Fibroblast of the conjunctiva (primary cell): ENCODE data around the gene CHFR.
"Not testable (repeated sequence)": the region's sequence is repeated elsewhere in the genome, so short reads cannot be mapped to it uniquely, and the experiment has no call there.

Experiments
- DNase-seq: peaks from one replicate; pipeline ENCODE4 v3.0.0-alpha.2; 2010; ENCODE audit warnings: low read depth

Gene CHFR

GRCh38 chr12:132874620-132875019, 12.8 kb downstream of the CHFR start:
- not testable (repeated sequence) for DNase-seq

GRCh38 chr12:132874175-132874574, 13.2 kb downstream of the CHFR start:
- no peak for DNase-seq

DNA sequence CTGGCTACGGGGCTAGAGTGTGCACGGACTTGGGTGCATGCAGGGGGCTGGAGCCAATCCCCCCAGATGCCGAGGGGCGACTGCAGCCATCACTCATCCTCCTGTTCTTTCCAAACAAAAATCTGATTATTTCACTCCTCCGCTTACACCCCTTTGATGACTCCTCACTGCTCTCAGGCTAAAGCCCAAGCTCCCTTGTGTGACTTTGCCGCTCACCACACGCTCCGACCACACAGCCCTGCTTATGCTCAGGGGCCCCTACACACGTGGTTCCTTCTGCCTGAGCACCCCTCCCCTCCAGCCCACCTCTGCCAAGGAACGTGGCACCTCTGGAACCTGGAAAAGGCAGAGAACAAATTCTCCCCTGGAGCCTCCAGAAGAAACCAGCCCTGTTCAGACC, 13.7 kb downstream of the CHFR start:
- DNase-seq, result no peak

DNA sequence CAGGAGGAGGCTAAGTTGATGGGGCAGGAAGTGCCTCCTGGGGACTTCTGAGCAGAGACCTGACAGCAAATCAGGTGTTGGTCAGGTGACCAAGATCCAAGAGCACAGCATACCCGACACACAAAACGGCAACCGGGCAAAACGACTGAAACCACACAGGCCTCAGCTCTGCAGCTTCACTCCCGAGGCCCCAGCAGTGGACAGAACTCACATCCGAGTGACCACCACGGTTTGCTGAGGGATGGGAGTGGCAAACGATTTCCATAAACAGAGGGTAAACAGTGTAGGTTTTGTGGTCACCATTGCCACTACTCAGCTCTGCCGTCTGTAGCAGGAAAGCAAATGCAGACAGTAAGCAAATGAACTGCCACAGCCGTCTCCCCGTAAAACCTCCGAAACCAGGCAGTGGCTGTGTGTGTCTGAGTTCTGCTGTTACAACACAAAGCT, 14.4 kb downstream of the CHFR start:
- DNase-seq, result no peak

GRCh38 chr12:132872073-132872855, 15.1 kb downstream of the CHFR start:
- no peak for DNase-seq

- no peak for DNase-seq
Measured at GRCh38 chr12:132869551-132869950, 17.9 kb downstream of the CHFR start.

DNA sequence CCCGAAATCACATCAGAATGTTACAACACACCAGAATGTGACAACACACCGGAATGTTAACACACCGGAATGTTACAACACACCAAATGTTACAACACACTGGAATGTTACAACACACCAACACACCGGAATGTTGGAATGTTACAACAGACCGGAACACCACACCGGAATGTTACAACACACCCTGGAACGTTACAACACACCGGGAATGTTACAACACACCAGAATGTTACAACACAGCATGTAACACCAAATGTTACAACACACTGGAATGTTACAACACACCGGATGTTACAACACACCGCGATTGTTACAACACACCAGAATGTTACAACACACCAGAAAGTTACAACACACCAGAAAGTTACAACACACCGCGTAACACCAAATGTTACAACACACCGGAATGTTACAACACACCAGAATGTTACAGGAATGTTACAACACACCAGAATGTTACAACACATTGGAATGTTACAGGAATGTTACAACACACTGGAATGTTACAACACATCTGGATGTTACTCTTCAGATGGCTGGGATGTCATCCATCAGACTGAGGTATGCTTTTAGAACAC, 21.1 kb downstream of the CHFR start:
- peak; percentile 23 for DNase-seq

- no peak for DNase-seq
Measured at GRCh38 chr12:132861558-132861957, 25.8 kb downstream of the CHFR start.

GRCh38 chr12:132858718-132859266, 28.6 kb downstream of the CHFR start:
- no peak for DNase-seq

- DNase-seq, result not testable (repeated sequence)
Measured at GRCh38 chr12:132857019-132857418, 30.4 kb downstream of the CHFR start.

DNA sequence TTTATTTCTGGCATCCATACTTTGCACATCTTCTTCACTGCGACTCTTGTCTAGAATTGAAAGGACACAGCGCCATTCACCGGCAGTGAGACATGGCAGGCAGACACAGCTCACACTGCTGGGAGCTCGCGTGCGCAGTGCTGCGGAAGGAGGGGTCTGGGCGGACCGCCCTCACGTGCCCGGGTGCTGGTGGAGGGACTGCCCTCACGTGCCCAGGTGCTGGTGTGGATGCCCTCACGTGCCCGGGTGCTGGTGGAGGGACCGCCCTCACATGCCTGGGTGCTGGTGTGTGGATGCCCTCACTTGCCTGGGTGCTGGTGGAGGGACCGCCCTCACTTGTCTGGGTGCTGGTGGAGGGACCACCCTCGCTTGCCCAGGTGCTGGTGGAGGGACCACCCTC, 30.8 kb downstream of the CHFR start:
- DNase-seq, result no peak

- not testable (repeated sequence) for DNase-seq
Measured at GRCh38 chr12:132855211-132855610, 32.2 kb downstream of the CHFR start.

- DNase-seq, result no peak
Measured at GRCh38 chr12:132853285-132854092, 33.9 kb downstream of the CHFR start.

GRCh38 chr12:132852496-132852895, 34.9 kb downstream of the CHFR start:
- no peak for DNase-seq

GRCh38 chr12:132851465-132851864, 35.9 kb downstream of the CHFR start:
- DNase-seq, result no peak

DNA sequence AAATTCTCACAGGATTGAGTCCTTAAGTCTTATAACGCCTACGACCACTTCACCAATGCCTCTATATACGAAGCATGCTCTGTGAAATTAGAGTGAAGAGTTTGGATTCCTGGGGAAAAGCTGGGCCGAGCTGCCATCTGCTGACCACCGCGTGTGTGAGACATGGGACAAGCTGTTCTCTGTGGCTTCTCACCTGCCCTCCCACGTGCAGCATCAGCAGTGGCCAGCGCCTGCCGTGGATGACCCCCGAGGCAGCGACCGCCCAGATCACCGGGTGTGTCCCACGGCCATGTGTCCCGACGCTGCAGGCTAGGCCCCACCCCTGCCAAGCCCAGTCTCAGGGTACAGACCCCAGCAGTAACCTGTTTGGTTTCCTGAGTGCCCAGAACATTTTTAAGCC, 37.1 kb downstream of the CHFR start:
- DNase-seq, result no peak

DNA sequence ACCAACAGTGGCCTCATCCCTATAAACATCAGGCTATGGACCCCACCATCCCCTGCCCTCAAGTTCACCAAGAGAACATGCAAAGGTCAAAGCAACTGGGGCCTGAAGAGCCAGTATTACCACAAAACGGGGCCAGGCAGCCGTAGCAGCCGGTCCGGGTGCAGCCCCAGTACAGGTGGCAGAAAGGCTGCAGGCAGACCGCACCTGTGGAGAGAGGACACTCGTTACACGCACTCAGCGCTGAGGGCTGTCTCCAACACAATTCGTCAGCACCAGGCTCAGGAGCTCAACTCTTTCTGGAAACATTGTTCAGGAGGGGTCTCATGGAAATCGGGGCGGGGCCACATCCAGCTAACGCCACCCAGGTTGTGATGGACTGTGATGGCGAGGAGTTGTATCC, 38.9 kb downstream of the CHFR start:
- DNase-seq, result no peak

DNA sequence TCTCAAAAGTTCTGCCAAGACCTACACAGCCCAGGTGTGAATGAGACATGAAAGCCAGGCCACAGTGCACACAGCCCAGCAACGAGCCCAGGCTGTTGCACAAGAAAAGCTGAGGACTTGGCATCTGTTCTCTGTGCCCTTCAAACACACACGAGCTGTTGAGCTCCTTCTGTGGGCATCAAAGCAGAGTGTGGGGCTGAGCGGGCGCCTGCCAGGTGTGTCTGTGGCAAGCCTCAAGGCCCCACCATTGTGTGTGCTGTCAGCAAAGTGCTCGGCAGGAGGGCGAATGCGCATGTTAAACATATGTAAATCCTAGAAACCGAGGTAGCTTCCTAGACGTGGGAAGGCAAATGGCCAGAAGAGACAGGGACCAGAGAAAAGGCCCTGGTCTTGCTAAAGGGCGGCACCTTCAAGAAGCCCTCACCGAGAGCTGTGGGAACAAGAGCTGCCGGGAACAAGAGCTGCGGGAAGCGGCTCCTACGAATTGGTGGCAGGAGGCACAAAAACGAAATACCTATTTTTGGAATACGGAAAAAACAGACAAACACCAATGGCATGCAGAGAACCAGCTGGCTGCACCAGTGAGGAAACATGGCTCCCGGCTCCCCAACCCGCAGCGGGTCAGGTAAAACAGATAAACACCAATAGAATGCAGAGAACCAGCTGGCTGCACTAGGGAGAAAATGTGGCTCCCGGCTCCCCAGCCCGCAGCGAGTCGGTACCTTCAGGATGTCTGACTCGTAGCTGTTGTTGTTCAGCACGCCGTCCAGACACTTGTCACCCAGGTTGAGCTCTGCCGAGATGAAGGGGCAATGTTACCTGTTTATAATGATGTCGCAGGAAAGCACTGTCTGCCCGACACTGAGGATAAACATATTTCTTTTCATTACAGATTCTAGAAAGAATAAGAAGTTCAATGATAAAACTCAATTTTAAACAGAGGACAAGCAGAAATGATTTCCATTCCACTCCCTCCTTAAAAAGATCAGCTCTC, 39.7 kb downstream of the CHFR start:
- DNase-seq, result no peak

GRCh38 chr12:132844681-132845080, 42.7 kb downstream of the CHFR start:
- DNase-seq, result not testable (repeated sequence)

DNA sequence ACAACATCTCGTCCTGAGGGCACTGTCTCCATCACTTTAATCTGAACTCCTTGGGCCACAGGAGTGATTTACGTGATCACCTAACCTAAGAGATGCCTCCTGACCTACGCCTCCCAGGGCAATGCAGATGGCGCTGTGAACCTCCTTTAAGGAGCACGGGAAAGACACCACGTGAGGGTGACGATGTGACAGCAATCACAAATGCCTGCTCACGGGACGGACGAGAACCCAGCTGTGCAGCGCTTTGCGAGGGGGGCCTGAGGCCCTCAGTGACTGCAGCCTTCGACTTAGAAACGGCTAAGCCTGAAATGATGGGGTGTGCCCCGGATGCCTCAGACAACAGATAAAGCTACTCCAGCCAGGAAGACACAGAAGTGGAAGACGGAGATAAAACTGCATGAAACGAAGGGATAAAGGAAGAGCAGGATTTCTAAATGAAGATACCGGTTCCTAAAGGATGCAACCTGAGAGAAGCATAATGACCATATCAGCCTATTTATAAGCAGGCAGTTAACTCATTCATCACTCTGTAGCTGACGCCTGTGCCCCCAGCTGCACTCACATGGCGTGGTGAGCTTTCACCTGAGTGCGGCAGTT, 44.9 kb downstream of the CHFR start:
- DNase-seq, result no peak

DNA sequence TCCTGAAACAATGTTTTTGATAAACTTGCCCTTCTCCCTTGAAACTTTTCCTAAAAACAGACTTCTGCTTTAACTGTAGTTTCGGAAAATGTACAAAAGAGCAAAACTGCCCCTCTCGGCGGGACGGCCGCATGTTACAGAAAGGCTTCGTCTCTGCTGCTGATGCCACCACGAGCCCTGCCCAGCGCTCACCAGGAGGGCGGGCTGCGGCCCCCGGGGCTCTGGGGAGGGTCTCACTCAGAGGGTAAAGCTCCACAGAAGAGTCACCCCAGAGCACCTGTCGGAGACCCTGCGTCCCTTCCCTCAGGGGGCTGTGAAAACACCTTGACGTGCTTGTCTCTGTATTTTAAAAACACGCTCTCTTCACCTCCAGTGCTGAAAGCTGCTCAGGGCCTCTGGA, 46.3 kb downstream of the CHFR start:
- no peak for DNase-seq
